ENCODE results near the gene WFDC2.
A peak's percentile ranks its signal among the peaks of the same experiment; 100 is the strongest.

The WFDC2 gene

DNA sequence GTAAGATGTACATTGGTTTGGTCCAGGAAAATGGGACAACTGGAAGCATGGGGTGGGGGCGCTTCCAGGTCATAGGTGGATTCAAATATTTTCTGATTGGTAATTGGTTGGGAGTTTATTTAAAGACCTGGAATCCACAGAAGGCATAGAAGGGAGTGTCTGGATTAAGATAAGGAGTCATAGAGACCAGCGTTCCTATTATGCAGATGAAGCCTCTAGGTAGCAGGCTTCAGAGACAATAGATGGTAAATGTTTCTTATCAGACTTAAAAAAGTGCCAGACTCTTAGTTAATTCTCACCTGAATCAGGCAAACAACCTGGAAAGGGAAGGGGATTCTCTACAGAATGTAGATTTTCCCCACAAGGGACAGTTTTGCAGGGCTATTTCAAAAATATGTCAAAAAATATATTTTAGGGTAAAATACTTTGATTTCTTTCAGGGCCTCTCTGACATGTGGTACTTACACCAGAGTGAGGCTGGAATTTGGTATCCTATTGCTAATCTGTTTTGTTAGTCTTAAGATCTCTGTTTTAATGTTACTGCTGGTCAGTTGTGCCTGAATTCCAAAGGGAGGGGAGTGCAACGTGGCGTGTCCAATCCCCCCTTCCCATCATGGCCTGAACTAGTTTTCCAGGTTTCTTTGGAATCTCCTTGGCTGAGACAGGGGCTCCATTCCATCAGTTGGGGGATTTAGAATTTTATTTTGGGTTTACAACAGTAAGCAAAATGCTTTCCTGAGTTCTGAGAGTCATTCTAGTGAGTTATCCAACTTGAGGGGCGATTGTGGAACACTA, 28.5 kb upstream of the WFDC2 start:
- Histone ChIP-seq H3K4me1 (ENCODE audit: low read length) (peaks cover 13% of the 10 kb centered on the region), H3K36me3 (replicated peaks; ENCODE audit: insufficient read depth, low read length) (no peaks in the 10 kb centered on the region), H3K27ac (ENCODE audit: low read length) (no peak overlapping the region), H3F3A (ENCODE audit: insufficient read depth, low read length) (no peaks in the 10 kb centered on the region), H3K4me3 (ENCODE audit: low read length) (no peak overlapping the region), H2AFZ (ENCODE audit: low read length) (no peak overlapping the region), H3K9me3 (replicated peaks; ENCODE audit: insufficient read depth, low read length) (no peaks in the 10 kb centered on the region), H3K9me2 (replicated peaks; ENCODE audit: insufficient read depth, low read length) (no peaks in the 10 kb centered on the region), H4K20me1 (ENCODE audit: insufficient read depth, low read length) (no peaks in the 10 kb centered on the region), H3K9ac (ENCODE audit: low read length) (no peak overlapping the region), H3K79me2 (ENCODE audit: low read length) (no peaks in the 10 kb centered on the region), H3K4me2 (ENCODE audit: low read depth, low read length) (no peak overlapping the region), H3K27me3 (replicated peaks; ENCODE audit: insufficient read depth, low read length) (no peaks in the 10 kb centered on the region)
- TF ChIP-seq CTCF (IDR thresholded peaks at IDR 0.05; ENCODE audit: low read length) (no peak), EZH2phosphoT487 (IDR thresholded peaks at IDR 0.05; ENCODE audit: low read length) (no peak), EZH2 (optimal IDR thresholded peaks at IDR 0.05; ENCODE audit: low read depth, low read length) (no peak)
- no peak for DNase-seq

- no peak for DNase-seq
- peaks cover 13% of the 10 kb centered on the region for H3K4me1 ChIP-seq (ENCODE audit: low read length)
- H3K4me3 ChIP-seq (ENCODE audit: low read length): no peak overlapping the region
- H3K27me3 ChIP-seq (replicated peaks; ENCODE audit: insufficient read depth, low read length): no peaks in the 10 kb centered on the region
- no peak overlapping the region for H3K27ac ChIP-seq (ENCODE audit: low read length)
- no peaks in the 10 kb centered on the region for H3K36me3 ChIP-seq (replicated peaks; ENCODE audit: insufficient read depth, low read length)
- H3F3A ChIP-seq (ENCODE audit: insufficient read depth, low read length): no peaks in the 10 kb centered on the region
- H3K4me2 ChIP-seq (ENCODE audit: low read depth, low read length): no peak overlapping the region
- H3K9me3 ChIP-seq (replicated peaks; ENCODE audit: insufficient read depth, low read length): no peaks in the 10 kb centered on the region
- no peak overlapping the region for H3K9ac ChIP-seq (ENCODE audit: low read length)
- H2AFZ ChIP-seq (ENCODE audit: low read length): no peak overlapping the region
- H3K79me2 ChIP-seq (ENCODE audit: low read length): no peaks in the 10 kb centered on the region
- H3K9me2 ChIP-seq (replicated peaks; ENCODE audit: insufficient read depth, low read length): no peaks in the 10 kb centered on the region
- H4K20me1 ChIP-seq (ENCODE audit: insufficient read depth, low read length): no peaks in the 10 kb centered on the region
- TF ChIP-seq EZH2phosphoT487 (IDR thresholded peaks at IDR 0.05; ENCODE audit: low read length): no peak
- no peak for TF ChIP-seq CTCF (IDR thresholded peaks at IDR 0.05; ENCODE audit: low read length)
- no peak for TF ChIP-seq EZH2 (optimal IDR thresholded peaks at IDR 0.05; ENCODE audit: low read depth, low read length)
Measured at GRCh38 chr20:45441746-45442145, 27.8 kb upstream of the WFDC2 start.

GRCh38 chr20:45444050-45444449, 25.5 kb upstream of the WFDC2 start:
- Histone ChIP-seq H2AFZ (ENCODE audit: low read length) (no peak overlapping the region), H3K9me3 (replicated peaks; ENCODE audit: insufficient read depth, low read length) (no peaks in the 10 kb centered on the region), H3K9me2 (replicated peaks; ENCODE audit: insufficient read depth, low read length) (no peaks in the 10 kb centered on the region), H3K9ac (ENCODE audit: low read length) (no peak overlapping the region), H3K27ac (ENCODE audit: low read length) (no peak overlapping the region), H3F3A (ENCODE audit: insufficient read depth, low read length) (no peaks in the 10 kb centered on the region), H3K36me3 (replicated peaks; ENCODE audit: insufficient read depth, low read length) (no peaks in the 10 kb centered on the region), H3K79me2 (ENCODE audit: low read length) (no peaks in the 10 kb centered on the region), H4K20me1 (ENCODE audit: insufficient read depth, low read length) (no peaks in the 10 kb centered on the region), H3K4me1 (ENCODE audit: low read length) (peaks cover 13% of the 10 kb centered on the region), H3K4me2 (ENCODE audit: low read depth, low read length) (peak overlapping the region; percentile 4), H3K27me3 (replicated peaks; ENCODE audit: insufficient read depth, low read length) (no peaks in the 10 kb centered on the region), H3K4me3 (ENCODE audit: low read length) (no peak overlapping the region)
- TF ChIP-seq CTCF (IDR thresholded peaks at IDR 0.05; ENCODE audit: low read length): no peak
- TF ChIP-seq EZH2phosphoT487 (IDR thresholded peaks at IDR 0.05; ENCODE audit: low read length): no peak
- TF ChIP-seq EZH2 (optimal IDR thresholded peaks at IDR 0.05; ENCODE audit: low read depth, low read length): no peak
- DNase-seq: peak; percentile 66

Measured in MM.1S (cell line).